ENCODE data around the gene CDK3.
"Not testable (repeated sequence)": the region's sequence is repeated elsewhere in the genome, so short reads cannot be mapped to it uniquely, and the experiment has no call there.

CDK3 gene

DNA sequence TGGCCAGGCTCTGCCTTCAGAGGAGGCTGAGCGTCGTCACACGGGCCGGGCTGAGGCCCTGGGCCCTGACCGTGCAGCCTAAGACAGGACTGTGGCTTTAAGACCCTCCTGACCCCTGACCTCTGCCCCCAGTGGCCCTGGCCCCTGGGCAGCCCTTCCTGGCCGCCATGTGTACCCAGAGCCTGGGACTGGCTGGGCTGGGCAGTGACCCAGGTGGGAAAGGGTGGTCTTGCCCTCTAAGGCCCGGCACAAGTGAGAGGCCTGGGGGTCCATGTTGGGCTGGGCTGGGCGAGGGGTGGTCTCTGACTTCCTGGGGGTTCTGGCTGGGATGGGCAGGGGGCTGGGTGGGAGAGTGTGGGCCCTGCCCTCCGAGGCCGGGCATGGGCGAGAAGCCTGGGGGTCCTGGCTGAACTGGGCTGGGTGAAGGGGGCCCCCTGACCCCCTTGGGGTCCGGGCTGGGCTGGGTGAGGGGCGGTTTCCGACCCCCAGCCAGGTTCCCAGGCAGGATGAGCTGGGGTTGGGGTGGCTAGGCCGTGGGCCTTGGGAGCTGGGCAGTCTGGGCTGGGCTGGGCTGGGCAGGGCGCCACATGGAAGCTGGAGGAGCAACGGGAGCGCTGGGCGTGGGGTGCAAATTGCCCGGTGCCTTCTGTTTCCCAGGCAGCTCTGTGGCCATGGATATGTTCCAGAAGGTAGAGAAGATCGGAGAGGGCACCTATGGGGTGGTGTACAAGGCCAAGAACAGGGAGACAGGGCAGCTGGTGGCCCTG is at the start of gene CDK3:
TSS of gene CDK3 (plus strand) at position 101 of the 767 bp plus-strand sequence. CDS start at position 672, 571 bp downstream.
- peaks cover 5% of the 10 kb centered on the region; the same call in 1 of the 2 replicates for H3K4me1 ChIP-seq (ENCODE audit: insufficient read depth, low read length)
- H3K36me3 ChIP-seq (ENCODE audit: insufficient read depth, low read length), result no peaks in the 10 kb centered on the region
- no peak within 1 kb of the TSS for H3K9ac ChIP-seq (ENCODE audit: low read depth, low read length)
- no peaks in the 10 kb centered on the region for H3K9me3 ChIP-seq (ENCODE audit: control insufficient read depth, insufficient read depth, low read length)

DNA sequence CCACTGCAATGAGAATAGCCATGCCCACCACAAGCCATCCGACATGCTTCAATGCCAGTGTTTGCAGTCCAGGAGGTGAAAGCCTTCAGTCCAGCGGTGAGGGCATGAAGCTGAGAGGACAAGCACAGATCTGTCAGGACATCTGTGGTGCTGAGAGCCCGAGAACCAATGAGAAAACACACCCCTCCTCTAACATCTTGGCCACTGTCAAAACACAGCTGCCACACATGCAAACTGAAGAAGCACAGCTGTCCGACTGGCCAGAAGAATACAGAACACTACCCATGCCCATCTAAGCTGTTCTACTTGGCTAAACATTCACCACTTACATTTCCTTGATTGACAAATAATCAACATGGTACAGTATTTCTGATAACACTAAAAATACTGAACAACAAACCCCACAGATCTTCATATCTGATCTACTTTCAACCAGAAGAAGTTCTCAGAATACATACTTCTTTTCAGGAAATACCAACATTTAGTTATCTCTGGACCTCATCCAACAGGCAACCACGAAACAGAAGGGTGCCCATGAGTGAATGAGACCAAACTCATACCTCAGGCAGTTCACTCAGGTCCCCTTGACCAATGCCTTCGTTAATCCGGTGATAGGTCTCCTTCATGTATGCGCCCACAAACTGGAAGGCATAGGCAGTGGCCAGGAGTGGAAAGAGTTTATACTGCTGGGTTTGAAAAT is 49.6 kb upstream of the CDK3 start:
- Histone ChIP-seq H3K36me3 (ENCODE audit: insufficient read depth, low read length) (peaks cover 30% of the 10 kb centered on the region), H3K4me1 (ENCODE audit: insufficient read depth, low read length) (no peaks in the 10 kb centered on the region), H3K9me3 (ENCODE audit: control insufficient read depth, insufficient read depth, low read length) (no peaks in the 10 kb centered on the region), H3K9ac (ENCODE audit: low read depth, low read length) (no peak overlapping the region)

- H3K9me3 ChIP-seq (ENCODE audit: control insufficient read depth, insufficient read depth, low read length), result no peaks in the 10 kb centered on the region
- H3K4me1 ChIP-seq (ENCODE audit: insufficient read depth, low read length), result peaks cover 12% of the 10 kb centered on the region; the same call in 1 of the 2 replicates
- H3K9ac ChIP-seq (ENCODE audit: low read depth, low read length), result no peak overlapping the region
- peaks cover 7% of the 10 kb centered on the region; the same call in 1 of the 2 replicates for H3K36me3 ChIP-seq (ENCODE audit: insufficient read depth, low read length)
These were observed 41.4 kb upstream of the CDK3 start for GRCh38 chr17:75959051-75959838.

DNA sequence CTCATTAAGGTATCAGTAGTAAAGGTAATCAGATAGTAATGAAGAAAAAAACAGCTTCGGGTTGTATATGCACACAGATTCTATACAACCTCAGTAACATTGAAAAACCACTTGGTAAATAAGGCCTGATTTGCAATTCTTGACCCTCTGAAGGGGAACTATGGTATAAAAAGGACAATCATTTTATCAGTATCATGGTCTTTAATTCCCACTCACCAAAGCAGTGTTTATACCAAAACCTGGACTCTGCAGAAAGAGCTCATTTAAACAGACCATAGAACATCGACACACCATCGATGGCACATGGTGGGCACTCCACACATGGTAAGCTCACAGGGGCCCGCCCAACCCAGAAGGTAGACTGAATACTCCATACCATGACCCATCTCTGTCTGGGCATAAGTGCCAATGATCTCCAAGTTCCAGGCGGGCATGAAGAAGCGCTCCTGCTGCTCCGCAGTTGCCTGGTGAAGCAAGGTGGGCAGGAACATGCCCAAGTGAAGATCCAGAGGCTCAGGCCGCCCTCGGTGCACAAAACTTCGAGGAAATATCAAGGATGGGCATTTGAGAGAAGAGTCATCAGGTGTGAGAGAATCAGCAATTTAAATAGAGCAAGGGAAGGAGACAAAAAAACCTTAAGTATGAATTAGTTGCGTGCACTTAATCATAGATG is 40.7 kb upstream of the CDK3 start:
- peaks cover 12% of the 10 kb centered on the region; the same call in 1 of the 2 replicates for H3K4me1 ChIP-seq (ENCODE audit: insufficient read depth, low read length)
- H3K9ac ChIP-seq (ENCODE audit: low read depth, low read length), result no peak overlapping the region
- H3K9me3 ChIP-seq (ENCODE audit: control insufficient read depth, insufficient read depth, low read length), result no peaks in the 10 kb centered on the region
- peaks cover 7% of the 10 kb centered on the region; the same call in 1 of the 2 replicates for H3K36me3 ChIP-seq (ENCODE audit: insufficient read depth, low read length)

GRCh38 chr17:75965468-75965867 is 35.2 kb upstream of the CDK3 start:
- Histone ChIP-seq H3K9ac (ENCODE audit: low read depth, low read length) (no peak overlapping the region), H3K36me3 (ENCODE audit: insufficient read depth, low read length) (no peaks in the 10 kb centered on the region), H3K4me1 (ENCODE audit: insufficient read depth, low read length) (no peaks in the 10 kb centered on the region), H3K9me3 (ENCODE audit: control insufficient read depth, insufficient read depth, low read length) (no peaks in the 10 kb centered on the region)

GRCh38 chr17:75969044-75969443 is 31.6 kb upstream of the CDK3 start:
- H3K36me3 ChIP-seq (ENCODE audit: insufficient read depth, low read length); H3K9me3 ChIP-seq (ENCODE audit: control insufficient read depth, insufficient read depth, low read length); H3K4me1 ChIP-seq (ENCODE audit: insufficient read depth, low read length); H3K9ac ChIP-seq (ENCODE audit: low read depth, low read length): not testable (repeated sequence)

- no peak overlapping the region for H3K9ac ChIP-seq (ENCODE audit: low read depth, low read length)
- H3K4me1 ChIP-seq (ENCODE audit: insufficient read depth, low read length), result no peaks in the 10 kb centered on the region
- no peaks in the 10 kb centered on the region; the same call in 1 of the 2 replicates for H3K36me3 ChIP-seq (ENCODE audit: insufficient read depth, low read length)
- no peaks in the 10 kb centered on the region for H3K9me3 ChIP-seq (ENCODE audit: control insufficient read depth, insufficient read depth, low read length)
These were observed 30.6 kb upstream of the CDK3 start for GRCh38 chr17:75970011-75970523.

- Histone ChIP-seq H3K36me3 (ENCODE audit: insufficient read depth, low read length) (no peaks in the 10 kb centered on the region; the same call in 1 of the 2 replicates), H3K4me1 (ENCODE audit: insufficient read depth, low read length) (no peaks in the 10 kb centered on the region), H3K9me3 (ENCODE audit: control insufficient read depth, insufficient read depth, low read length) (no peaks in the 10 kb centered on the region), H3K9ac (ENCODE audit: low read depth, low read length) (no peak overlapping the region)
These were observed 30.0 kb upstream of the CDK3 start for GRCh38 chr17:75970626-75971025.

- not testable (repeated sequence) for H3K4me1 ChIP-seq (ENCODE audit: insufficient read depth, low read length); H3K9me3 ChIP-seq (ENCODE audit: control insufficient read depth, insufficient read depth, low read length); H3K9ac ChIP-seq (ENCODE audit: low read depth, low read length); H3K36me3 ChIP-seq (ENCODE audit: insufficient read depth, low read length)
These were observed 25.5 kb upstream of the CDK3 start for GRCh38 chr17:75975187-75975586.

- Histone ChIP-seq H3K36me3 (ENCODE audit: insufficient read depth, low read length) (peaks cover 4% of the 10 kb centered on the region; the same call in 1 of the 2 replicates), H3K4me1 (ENCODE audit: insufficient read depth, low read length) (0 out of 2 replicates have a peak, but pooled peaks cover 5% of the 10 kb centered on the region), H3K9me3 (ENCODE audit: control insufficient read depth, insufficient read depth, low read length) (no peaks in the 10 kb centered on the region), H3K9ac (ENCODE audit: low read depth, low read length) (no peak overlapping the region)
These were observed 24.9 kb upstream of the CDK3 start for GRCh38 chr17:75975757-75976174.

DNA sequence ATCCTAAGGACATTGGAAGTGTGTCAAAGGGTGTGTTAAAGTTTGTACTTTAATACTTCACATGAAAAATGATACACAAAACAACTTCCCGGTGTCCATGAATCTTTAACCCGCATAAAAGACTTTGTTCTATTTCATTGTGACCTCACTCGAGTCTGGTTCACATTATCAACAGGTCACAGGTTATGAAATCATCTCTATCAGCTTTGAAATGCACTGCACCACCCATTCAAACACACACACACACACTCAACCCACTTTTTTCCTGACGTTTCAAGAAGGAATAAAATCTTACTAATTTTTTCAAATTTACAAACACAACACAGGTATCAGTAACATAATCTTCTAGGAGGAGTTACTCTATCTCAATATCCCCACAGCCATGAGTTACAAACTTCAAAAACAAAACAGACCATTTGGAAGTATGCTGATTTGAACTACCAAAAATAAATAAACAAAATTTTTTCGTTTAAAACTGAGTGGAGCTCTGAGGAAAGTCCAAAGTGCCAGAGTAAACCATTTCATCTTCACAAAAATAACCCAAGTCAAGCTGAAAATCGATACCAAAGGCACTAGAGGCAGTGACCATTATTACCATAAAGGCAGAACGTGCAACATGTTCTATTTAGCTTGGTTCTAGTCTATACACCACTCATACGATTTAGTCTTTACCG is 24.3 kb upstream of the CDK3 start:
- H3K9me3 ChIP-seq (ENCODE audit: control insufficient read depth, insufficient read depth, low read length), result no peaks in the 10 kb centered on the region
- peaks cover 4% of the 10 kb centered on the region; the same call in 1 of the 2 replicates for H3K36me3 ChIP-seq (ENCODE audit: insufficient read depth, low read length)
- peaks cover 5% of the 10 kb centered on the region; the same call in 1 of the 2 replicates for H3K4me1 ChIP-seq (ENCODE audit: insufficient read depth, low read length)
- H3K9ac ChIP-seq (ENCODE audit: low read depth, low read length), result no peak overlapping the region; the same call in 1 of the 2 replicates

DNA sequence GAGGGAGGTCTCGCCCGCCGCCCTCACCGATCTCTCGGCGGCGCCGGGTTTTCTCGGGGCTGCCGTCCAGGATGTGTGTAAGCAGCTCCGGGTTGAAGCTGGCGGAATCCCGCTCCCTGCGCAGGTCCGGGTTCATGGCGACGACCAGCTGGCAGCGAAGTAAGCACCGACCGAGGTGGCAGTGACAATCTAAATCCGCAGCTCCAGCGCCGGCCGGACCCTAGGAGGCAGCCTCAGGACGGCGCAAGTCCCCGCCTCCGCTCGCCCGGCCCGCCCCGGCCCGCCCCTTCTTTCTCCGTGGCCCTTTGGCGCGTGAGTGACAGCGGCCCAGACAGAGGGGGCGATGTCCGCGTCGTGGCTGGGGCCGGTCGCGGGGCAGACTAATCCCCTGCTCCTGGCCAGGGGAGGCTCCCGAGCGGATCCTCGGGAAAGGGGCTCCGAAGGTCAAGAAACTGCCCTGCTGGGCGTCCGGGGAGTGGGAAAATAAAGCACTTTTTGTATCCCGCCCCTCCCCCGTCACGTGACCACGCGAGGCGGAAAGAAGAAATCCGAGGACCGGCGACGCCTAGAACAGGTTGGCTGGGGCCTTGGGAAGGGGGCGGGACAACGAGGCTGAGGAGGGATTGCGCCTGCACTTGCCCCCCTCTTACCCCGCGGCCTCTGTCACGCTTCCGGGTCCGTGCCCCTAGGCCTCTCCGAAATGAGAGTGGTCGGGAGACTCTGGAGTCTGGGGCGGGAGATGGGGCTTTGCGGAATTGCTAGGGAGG is 21.5 kb upstream of the CDK3 start, which contains the start of the genes ACOX1 and TEN1:
TSS of gene ACOX1 (minus strand) at position 229 of the 767 bp plus-strand sequence. CDS start at position 136, 93 bp downstream.
TSS of gene TEN1 (plus strand) at position 303 of the 767 bp plus-strand sequence. CDS start 6,953 bp downstream, outside the sequence.
- Histone ChIP-seq H3K4me1 (ENCODE audit: insufficient read depth, low read length) (peaks cover 22% of the 10 kb centered on the region), H3K36me3 (ENCODE audit: insufficient read depth, low read length) (peaks cover 4% of the 10 kb centered on the region; the same call in 1 of the 2 replicates), H3K9ac (ENCODE audit: low read depth, low read length) (peak within 1 kb of the TSS; percentile 97), H3K9me3 (ENCODE audit: control insufficient read depth, insufficient read depth, low read length) (no peaks in the 10 kb centered on the region)
